Activated CD8-positive, alpha-beta T cell treated with anti-CD3 and anti-CD28 coated beads for 36 hours (primary cell): Measurements from ENCODE around the gene OSBPL8. TPM values are rescaled to one million over a fixed set of nuclear protein-coding genes. Genes with fewer than 3 reads are reported as not detected.

Source experiments
- ATAC-seq: fragments of 200-7000 bp; cut with Tn5 transposase; one replicate; pipeline ENCODE4 v1.10.0; 2021; ENCODE audit warnings: mild to moderate bottlenecking, moderate library complexity
- CTCF ChIA-PET: fragments of 350-600 bp; sonication (Branson Sonifier 250); formaldehyde crosslinking; loops from one replicate; lab custom pipeline; 2021; ENCODE audit warnings: antibody characterized with exemption; lab: Charles Lee
- POLR2A ChIA-PET: fragments of 350-600 bp; sonication (Branson Sonifier 250); formaldehyde crosslinking; loops from one replicate; lab custom pipeline; 2021; ENCODE audit warnings: antibody characterized with exemption; lab: Charles Lee
- DNase-seq: peaks from one replicate; pipeline ENCODE4 v3.0.0-alpha.2; 2020
- H3K27ac Mint-ChIP-seq: one replicate; pipeline ENCODE4 v1.8.0; 2021; ENCODE audit warnings: mild to moderate bottlenecking, mixed read lengths
- H3K27me3 Mint-ChIP-seq: one replicate; pipeline ENCODE4 v1.8.0; 2021; ENCODE audit warnings: mixed read lengths
- H3K36me3 Mint-ChIP-seq: one replicate; pipeline ENCODE4 v1.8.0; 2021; ENCODE audit warnings: low read depth, mixed read lengths
- H3K4me1 Mint-ChIP-seq: one replicate; pipeline ENCODE4 v1.8.0; 2021; ENCODE audit warnings: low read depth, mixed read lengths
- H3K4me3 Mint-ChIP-seq: one replicate; pipeline ENCODE4 v1.8.0; 2021; ENCODE audit warnings: mild to moderate bottlenecking, moderate library complexity, mixed read lengths
- H3K9me3 Mint-ChIP-seq: one replicate; pipeline ENCODE4 v1.8.0; 2021; ENCODE audit warnings: mixed read lengths
- CTCF ChIP-seq: fragments of 200-600 bp; IDR thresholded peaks from one replicate; pipeline ENCODE4 v1.8.0; 2022; ENCODE audit warnings: antibody characterized with exemption, mild to moderate bottlenecking
- intact Hi-C: fragments of 100-400 bp; cut with micrococcal nuclease; formaldehyde crosslinking; loops from one replicate; pipeline ENCODE4 v1.10.0; 2022
- total RNA-seq, 2 experiments: library from RNA; stranded (reverse); gene quantifications; one replicate each; pipeline ENCODE4 v1.2.3, GENCODE V29; 2021

OSBPL8 gene
- total RNA-seq, 2 experiments from 2014 or later = 81.1 to 85.6 TPM

GRCh38 chr12:76552343-76552938 is 7.1 kb downstream of the OSBPL8 start:
- H3K36me3 Mint-ChIP-seq = peaks cover 14% of the 10 kb centered on the region
- no peak overlapping the region for H3K27ac Mint-ChIP-seq
- no peaks in the 10 kb centered on the region for H3K27me3 Mint-ChIP-seq
- DNase-seq (no peak), ATAC-seq (peak; percentile 37)
- CTCF ChIA-PET = no interaction called here
- POLR2A ChIA-PET = no interaction called here
- intact Hi-C loops = loop anchor here (10.0 kb wide), 1 partner anchor 78 kb away; no protein-coding TSS in a partner anchor
- H3K4me3 Mint-ChIP-seq = no peak overlapping the region
- H3K9me3 Mint-ChIP-seq = no peaks in the 10 kb centered on the region
- no peak for TF ChIP-seq CTCF
- H3K4me1 Mint-ChIP-seq = peaks cover 78% of the 10 kb centered on the region

GRCh38 chr12:76551482-76551888 is 8.1 kb downstream of the OSBPL8 start:
- ChIA-PET POLR2A (interaction anchor here (1.0 kb wide), 1 partner anchor 18 kb away, joined by 4 read pairs; no protein-coding TSS in a partner anchor), CTCF (interaction anchor here (1.0 to 1.4 kb wide), 2 partner anchors 35 to 38 kb away, joined by 3 read pairs; no protein-coding TSS in a partner anchor)
- Mint-ChIP-seq H3K4me1 (peaks cover 85% of the 10 kb centered on the region), H3K27me3 (no peaks in the 10 kb centered on the region), H3K27ac (no peak overlapping the region), H3K4me3 (no peak overlapping the region), H3K36me3 (peaks cover 14% of the 10 kb centered on the region), H3K9me3 (no peaks in the 10 kb centered on the region)
- intact Hi-C loops = loop anchor here (10.0 kb wide), 1 partner anchor 77 kb away; no protein-coding TSS in a partner anchor
- DNase-seq (no peak), ATAC-seq (no peak)
- TF ChIP-seq CTCF = no peak

- ChIA-PET POLR2A (no interaction called here), CTCF (no interaction called here)
- Mint-ChIP-seq H3K27ac (no peak overlapping the region), H3K4me3 (no peak overlapping the region), H3K4me1 (peaks cover 78% of the 10 kb centered on the region), H3K27me3 (no peaks in the 10 kb centered on the region), H3K36me3 (peaks cover 7% of the 10 kb centered on the region), H3K9me3 (no peaks in the 10 kb centered on the region)
- no peak for ATAC-seq
- intact Hi-C loops = no loop called here
- no peak for DNase-seq
- TF ChIP-seq CTCF = no peak
Observed at GRCh38 chr12:76549131-76549530, 10.4 kb downstream of the OSBPL8 start.

GRCh38 chr12:76548222-76548837 is 11.2 kb downstream of the OSBPL8 start:
- Mint-ChIP-seq H3K27me3 (no peaks in the 10 kb centered on the region), H3K27ac (no peak overlapping the region), H3K4me3 (no peak overlapping the region), H3K4me1 (peaks cover 81% of the 10 kb centered on the region), H3K36me3 (peaks cover 7% of the 10 kb centered on the region), H3K9me3 (no peaks in the 10 kb centered on the region)
- DNase-seq = no peak
- CTCF ChIA-PET = interaction anchor here (0.8 to 1.0 kb wide), 2 partner anchors 38 to 85 kb away, joined by 3 read pairs; no protein-coding TSS in a partner anchor
- no peak for ATAC-seq
- TF ChIP-seq CTCF = no peak
- intact Hi-C loops = no loop called here
- POLR2A ChIA-PET = interaction anchor here (4.7 kb wide), 1 partner anchor 11 kb away, joined by 29 read pairs; the partner anchor contains the start of gene OSBPL8

GRCh38 chr12:76547526-76547925 is 12.0 kb downstream of the OSBPL8 start:
- ATAC-seq = no peak
- intact Hi-C loops = no loop called here
- Mint-ChIP-seq H3K36me3 (peaks cover 4% of the 10 kb centered on the region), H3K27me3 (no peaks in the 10 kb centered on the region), H3K4me1 (peaks cover 80% of the 10 kb centered on the region), H3K9me3 (no peaks in the 10 kb centered on the region), H3K4me3 (no peak overlapping the region), H3K27ac (no peak overlapping the region)
- CTCF ChIA-PET = interaction anchor here (0.8 to 1.0 kb wide), 2 partner anchors 39 to 84 kb away, joined by 3 read pairs; no protein-coding TSS in a partner anchor
- TF ChIP-seq CTCF = no peak
- DNase-seq = no peak
- POLR2A ChIA-PET = interaction anchor here (4.7 kb wide), 1 partner anchor 12 kb away, joined by 29 read pairs; the partner anchor contains the start of gene OSBPL8
